LNCAP (cell line): Measurements from ENCODE around the gene RADX.

Source experiments
- TF ChIP-seq, protein P1 (sequence below): fragments of 450-650 bp; IDR thresholded peaks from 2 replicates; pipeline ENCODE4 v1.5.1; 2017; ENCODE audit warnings: mild to moderate bottlenecking

The RADX gene, protein sequence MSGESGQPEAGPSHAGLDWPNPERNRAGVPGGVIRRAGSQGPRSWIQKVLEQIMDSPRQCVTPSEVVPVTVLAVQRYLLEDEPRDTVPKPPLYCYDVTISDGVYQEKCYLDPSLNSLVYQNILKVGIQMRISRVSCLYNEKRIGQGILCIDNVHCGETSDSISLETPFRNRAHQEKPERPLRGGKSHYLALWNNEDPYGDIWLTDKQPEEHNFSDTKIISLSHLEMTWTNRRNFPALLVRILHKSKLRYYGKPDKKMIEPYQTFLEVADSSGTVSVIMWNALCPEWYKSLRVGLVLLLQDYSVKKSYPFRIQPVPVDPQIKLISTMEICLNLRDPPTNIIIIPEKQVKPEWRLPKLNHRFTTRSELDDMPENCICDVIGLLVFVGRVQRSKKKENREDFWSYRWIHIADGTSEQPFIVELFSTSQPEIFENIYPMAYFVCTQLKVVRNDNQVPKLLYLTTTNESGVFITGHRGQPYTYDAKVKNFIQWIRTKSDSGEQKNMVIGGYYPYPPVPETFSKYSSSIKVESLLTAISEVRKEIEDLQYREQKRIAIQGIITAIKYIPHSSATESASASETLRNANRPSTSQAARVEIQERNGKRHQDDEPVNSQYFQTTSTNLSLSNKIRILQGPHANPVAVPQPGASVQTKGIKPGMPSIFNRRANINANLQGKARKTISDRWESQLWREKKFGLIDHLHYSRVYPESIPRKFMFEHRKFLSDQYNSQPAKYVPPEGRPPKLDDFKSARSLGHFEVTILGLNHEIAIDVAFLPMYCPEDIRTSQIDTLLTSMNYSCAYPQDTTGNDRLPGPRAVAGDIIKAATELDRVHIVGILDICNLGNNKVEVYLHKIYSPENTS

DNA sequence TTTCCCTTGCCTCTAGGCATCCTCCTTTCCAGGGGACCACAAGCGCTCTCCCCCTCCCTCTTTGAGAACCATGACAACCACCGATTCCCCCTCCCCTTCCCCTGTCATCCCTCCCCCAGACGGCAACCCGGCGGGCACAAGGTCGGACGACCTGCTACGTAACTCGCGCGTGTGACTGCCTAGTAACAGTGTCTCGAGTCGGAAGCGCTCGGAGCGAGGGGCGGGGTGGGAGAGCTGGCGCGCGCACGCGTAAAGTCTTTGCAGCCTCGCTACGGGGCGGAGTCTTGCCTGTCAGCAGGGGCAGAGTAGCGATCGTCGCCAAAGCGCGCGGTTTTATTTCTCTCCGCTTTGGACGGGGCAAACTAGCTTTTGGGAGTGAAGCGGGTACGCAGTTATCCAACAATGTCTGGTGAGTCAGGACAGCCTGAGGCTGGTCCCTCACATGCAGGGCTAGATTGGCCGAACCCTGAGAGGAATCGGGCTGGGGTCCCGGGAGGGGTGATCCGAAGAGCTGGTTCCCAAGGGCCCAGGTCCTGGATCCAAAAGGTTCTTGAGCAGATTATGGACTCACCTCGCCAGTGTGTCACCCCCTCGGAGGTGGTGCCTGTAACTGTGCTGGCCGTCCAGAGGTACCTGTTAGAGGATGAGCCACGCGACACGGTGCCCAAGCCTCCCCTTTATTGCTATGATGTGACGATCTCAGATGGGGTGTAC, at the start of gene RADX:
TSS of gene RADX (plus strand) at position 300 of the 714 bp plus-strand sequence. CDS start at position 403, 103 bp downstream.
- TF ChIP-seq, protein P1, sequence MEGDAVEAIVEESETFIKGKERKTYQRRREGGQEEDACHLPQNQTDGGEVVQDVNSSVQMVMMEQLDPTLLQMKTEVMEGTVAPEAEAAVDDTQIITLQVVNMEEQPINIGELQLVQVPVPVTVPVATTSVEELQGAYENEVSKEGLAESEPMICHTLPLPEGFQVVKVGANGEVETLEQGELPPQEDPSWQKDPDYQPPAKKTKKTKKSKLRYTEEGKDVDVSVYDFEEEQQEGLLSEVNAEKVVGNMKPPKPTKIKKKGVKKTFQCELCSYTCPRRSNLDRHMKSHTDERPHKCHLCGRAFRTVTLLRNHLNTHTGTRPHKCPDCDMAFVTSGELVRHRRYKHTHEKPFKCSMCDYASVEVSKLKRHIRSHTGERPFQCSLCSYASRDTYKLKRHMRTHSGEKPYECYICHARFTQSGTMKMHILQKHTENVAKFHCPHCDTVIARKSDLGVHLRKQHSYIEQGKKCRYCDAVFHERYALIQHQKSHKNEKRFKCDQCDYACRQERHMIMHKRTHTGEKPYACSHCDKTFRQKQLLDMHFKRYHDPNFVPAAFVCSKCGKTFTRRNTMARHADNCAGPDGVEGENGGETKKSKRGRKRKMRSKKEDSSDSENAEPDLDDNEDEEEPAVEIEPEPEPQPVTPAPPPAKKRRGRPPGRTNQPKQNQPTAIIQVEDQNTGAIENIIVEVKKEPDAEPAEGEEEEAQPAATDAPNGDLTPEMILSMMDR: no peak

DNA sequence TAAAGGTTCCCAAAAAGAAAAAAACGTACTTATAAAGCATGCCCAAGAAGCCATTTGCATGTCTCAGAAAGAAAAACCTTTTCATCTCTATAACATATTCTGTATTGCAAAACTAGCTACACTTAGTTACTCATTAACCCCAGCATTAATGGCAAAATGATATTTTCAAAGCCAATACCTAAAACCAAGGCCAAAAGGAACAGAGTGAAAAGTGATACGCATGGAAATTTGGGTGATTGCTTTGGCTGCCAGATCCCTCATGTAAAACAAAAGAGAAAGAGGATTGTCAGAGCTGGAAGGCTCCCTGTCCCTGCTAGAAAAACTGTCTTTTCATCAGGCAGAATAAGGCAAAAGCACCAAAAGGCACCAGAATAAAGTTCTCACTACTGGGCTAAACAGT, 46.8 kb upstream of the RADX start:
- TF ChIP-seq, protein P1: no peak

DNA sequence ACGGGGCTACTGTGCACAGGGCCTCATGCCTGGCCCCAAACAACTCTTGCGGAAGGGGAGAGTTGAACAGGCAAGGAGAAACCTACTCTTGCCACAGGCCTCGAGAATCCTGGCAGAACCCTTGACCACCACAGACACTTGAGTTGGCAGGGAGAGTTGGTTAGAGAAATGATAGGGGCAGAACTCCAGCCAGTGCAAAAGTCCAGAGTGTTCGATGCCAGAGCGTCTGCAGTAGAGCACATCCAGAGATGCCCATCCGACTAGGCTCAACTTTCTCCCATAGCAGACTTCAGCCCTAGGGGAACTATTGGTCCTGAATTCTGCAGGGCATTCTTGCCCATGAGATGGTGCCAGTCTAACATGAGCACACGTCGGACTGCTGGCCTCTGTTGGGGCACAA, 45.4 kb upstream of the RADX start:
- TF ChIP-seq, protein P1: no peak

DNA sequence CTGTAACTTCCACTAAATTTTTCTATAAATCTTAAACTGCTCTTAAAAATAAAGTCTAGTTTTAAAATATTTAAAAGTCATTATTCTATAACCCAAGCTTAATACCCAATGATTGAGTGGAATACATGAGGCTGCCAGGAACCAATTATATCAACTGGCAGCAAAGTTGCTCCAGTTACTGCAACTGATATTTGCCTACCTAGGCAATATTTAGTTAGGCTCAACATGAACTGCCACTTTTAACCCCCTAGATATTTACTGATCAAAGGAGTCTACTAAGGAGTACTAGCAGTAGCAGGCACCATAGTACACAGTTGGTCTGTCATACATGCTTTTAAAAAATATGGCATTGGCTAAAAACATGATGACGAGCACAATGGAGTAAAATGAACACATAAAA, 29.9 kb upstream of the RADX start:
- TF ChIP-seq, protein P1: no peak

DNA sequence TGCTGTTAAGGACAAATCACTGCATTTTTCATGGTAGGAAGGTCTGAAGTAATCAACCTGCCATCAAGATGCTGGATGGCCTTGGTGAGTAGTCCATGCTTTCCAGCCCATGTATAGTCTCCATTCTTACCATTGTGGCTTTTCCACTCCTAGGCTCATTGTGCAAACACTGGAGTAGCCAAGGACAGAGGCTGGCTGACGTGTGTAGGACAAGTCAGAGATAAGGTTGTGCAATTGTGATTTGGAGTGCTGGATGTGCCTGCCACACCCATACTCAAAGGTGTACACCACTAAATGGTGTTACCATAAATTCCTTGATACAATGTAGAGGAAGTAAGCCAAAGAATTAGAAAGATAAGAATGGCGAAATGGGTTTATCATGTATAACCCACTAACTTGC, 26.3 kb upstream of the RADX start:
- TF ChIP-seq, protein P1: no peak

DNA sequence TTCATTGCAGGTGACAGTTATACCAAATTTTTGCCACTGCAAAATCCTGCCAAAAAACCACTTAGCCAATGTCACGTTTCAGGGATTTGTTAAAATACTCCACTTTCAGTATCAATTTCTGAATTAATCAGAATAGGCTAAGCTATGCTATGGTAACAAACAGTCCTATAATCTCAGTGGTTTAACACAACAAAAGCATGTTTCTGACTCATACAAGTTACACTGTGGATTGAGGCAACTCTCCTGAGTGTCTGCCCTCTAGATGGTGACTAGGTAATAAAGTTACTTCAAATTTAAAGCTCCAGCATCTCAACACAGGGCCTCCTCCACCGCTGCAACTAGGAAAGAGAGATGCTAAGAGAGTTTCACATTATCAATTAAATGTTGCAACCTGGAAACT, 23.0 kb upstream of the RADX start:
- TF ChIP-seq, protein P1: no peak

DNA sequence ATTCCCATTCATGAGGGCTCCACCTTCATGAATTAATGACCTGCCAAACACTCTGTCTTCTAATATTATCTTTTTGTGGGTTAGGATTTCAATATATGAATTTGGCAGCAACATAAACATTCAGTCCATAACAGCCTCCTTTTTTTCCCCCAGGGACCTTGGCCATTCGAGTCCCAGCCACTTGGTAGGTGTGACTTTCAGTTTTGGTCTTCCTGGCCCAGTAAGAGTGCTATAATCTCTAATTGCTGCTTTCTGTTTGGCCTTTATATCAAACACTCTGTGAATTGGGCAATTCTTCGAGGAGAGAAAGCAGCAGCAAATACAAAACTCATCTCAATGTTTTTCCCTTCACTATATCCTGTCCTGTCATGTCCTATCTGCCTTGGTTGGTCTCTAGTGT, 12.4 kb upstream of the RADX start:
- TF ChIP-seq, protein P1: no peak
